GM21390 (cell line): ENCODE results near the gene AFAP1.

Experiments used
- ATAC-seq: cut with Tn5 transposase; IDR thresholded peaks from one replicate; pipeline ENCODE4 v1.9.1; 2021; ENCODE audit not compliant: unreplicated experiment

AFAP1 gene

GRCh38 chr4:7759216-7759615 is 180.4 kb downstream of the AFAP1 start:
- ATAC-seq = no peak

DNA sequence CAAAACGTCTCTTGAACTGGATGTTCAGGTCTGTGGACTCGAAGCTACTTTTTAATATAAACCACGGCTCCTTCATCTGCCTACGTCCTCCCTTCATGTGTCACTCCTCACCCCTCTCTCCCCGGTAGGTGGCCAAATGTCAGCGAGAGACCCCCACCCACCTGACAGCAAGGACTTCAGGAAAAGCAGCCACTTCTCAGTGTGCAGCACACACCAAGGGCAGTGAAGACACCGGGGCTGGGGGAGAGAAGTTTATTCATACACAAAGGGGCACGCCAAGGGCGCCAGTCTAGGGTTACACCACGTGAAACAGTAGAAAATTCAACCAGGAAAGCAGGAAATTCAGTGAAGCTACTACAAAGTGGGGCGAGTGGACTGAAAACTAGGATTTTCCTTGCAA is 181.2 kb downstream of the AFAP1 start:
- ATAC-seq = no peak

DNA sequence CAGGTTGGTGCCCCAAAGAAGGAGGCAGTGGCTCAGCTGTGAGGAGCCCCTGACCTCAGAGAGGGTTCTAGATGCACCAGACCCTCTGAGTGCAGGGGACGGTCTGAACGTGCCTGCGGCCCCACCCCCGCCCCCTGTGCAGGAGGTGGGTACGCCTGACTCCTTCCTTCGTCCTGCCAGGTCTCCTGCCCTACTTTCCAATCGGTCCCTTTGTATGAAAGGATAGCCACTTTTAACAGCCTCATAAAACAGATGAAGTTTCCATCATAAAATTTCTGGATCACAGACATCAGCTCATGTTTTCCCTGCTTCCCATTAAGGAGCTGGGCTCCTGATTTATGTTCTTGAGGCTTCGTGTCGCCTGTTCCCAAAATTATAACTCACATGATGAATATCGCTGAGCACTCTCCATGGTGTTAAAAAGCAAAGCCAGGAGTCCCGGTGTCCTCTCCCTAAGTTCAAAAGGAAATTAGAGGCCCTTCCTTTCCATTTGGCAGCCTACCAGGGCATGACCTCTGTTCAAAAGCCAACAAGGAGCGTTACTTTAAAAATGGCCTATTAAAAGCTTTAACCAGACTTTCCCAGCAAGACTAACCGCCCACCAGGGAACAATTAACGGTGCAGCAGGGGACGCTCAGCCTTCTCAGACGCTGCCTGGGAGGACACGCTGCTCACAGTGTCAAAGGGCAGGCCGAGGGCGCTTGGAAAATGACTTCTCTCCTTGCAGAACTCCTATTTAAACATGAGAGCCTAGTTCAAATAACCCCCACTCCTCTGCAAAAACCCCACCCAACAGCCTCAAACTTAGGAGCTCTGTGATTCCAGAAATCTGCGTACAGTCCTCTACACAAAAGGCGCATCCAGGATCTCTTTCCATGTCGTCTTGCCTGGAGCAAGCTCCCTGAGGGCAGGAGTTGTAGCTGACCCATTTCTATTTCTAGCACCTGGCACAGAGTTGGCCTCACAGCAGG is 181.9 kb downstream of the AFAP1 start:
- no peak for ATAC-seq

DNA sequence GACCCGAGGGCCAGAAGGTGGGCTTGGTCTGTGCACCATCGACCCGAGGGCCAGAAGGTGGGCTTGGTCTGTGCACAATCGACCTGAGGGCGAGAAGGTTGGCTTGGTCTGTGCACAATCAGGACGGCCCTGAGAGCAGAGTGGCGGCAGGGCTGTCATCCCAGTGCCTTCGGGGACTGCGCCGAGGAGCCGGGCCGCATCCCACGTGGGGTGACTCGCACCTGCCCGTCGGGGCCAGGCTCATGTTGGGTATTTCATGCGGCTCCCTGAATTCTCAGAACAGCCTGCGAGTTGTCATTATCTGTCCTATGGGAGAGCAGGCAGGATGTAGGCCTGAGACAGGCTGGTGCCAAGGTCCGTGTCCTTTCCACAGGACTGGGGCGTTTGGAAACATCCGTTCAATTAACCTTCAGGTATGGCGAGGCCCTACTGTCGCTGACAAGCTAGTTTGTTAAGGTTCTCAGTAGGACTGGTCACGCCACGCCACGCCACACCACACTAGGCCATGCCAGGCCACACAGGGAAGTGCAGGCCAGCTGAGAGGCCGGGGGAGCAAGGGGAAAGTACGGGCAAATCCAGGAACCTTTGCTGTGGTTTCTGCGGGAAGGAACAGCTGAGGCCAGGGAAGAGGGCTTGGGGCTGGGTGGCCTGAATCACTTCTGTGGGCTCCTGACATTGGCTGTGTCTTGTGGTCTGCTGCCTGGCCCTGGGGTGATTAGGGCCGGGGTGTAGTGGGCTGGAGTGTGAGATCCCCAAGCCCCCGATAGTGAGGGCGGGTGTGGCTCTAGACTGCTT is 182.9 kb downstream of the AFAP1 start:
- no peak for ATAC-seq

DNA sequence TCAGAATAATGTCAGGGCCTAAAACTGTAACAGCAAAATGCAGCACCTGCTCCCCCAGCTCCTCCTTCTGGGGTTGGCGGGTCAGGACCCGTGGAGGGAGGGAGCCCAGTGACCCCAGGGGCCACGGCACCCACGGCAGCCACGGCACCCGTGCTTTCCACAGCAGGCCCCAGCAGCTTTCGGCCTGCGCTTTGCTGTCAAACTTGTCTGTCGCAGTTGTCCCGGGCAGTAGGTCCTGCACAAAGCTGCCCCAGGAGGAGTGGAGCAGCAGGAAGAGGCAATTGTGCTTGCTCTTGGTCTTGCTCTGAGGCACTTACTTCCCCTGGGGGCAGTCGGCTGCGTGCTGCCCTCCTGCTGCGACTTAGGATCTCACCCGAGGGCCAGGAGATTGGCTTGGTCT is 183.6 kb downstream of the AFAP1 start:
- no peak for ATAC-seq

- no peak for ATAC-seq
These were observed 184.1 kb downstream of the AFAP1 start for GRCh38 chr4:7755561-7755960.

DNA sequence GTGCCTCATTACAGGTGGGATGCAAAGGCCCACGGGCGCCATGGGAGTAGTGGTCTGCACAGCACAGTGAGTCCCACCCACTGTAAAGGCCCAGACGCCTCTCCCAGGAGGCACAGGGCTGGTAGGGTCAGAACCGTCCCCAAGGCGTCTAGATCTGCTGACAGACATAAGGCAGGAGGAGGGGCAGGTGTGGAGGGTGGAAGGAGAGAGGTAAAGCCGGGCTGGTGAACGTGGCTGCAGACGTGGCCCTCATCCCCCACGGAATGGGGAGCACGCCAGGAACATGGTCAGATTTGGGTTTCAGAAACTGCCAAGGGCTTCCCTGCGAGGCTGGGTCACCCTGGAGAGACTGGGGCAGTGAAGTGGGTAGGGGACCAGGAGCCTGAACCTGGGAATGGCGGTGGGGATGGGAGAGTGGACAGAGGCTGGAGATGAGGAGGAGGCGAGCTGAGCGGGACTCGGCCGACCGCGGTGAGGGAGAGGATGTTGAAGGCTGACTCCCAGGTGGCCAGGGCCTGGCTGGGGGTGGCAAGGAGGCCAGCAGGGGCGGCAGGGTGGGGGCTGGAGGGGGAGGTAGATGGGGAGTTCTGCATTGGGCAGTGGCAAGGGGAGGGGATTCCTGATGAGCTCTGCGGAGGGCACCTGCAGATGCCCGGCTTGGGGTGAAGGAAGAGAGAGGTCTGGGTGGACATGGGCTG is 184.9 kb downstream of the AFAP1 start:
- no peak for ATAC-seq

DNA sequence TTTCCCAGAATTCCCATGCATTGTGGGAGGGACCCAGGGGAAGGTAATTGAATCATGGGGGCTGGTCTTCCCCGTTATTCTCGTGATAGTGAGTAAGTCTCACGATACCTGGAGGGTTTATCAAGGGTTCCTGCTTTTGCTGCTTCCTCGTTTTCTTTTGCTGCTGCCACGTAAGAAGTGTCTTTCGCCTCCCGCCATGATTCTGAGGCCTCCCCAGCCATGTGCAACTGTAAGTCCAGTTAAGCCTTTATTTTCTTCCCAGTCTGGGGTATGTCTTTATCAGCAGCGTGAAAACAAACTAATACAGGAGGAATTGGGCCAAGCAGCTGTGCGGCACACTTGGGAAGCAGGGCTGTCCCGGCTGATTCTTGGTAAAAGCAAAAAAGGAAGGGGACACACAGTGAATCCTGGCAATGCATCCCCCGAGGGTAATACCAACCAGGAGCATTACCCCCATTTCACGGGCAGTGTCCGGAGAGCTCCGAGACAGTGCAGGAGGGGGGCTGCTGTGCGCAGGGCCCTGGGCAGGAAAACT is 185.7 kb downstream of the AFAP1 start:
- no peak for ATAC-seq

- no peak for ATAC-seq
These were observed 186.4 kb downstream of the AFAP1 start for GRCh38 chr4:7753271-7753670.

DNA sequence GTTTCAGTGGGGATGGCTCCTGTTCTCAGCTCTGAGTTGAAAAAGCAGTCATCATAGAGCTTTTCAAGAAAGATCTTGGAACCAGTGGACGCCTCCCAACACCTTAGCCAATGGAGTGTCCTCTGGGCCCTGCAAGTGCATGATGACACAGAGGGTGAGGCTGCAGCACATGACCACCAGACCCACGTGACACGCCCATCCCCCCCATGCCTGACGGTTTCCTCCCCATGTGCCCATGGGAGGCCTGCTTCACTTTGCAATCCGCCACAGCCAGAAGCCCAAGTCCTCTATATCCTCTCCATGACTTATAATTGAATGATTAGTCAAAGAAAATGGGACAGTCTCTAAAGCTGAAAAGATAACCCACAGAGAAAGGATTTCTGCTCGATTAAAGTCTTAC is 187.0 kb downstream of the AFAP1 start:
- no peak for ATAC-seq

DNA sequence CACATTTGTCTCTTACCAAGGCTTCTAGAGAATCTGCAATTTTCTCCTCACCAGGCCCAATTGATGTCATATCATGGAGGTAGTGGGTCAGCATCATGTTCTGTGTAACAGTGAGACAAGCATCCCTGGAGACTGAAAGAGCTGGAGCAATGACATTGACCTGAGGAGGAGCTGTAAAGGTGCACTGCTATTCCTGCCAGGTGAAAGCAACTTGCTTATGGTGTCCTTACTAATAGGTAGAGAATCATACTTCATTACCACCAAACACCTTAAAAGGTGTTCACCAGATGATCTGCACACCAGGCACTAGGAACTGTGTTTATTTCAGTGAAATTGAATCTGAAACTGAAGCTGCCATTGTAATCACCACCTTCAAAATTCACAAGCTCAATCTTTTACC is 188.7 kb downstream of the AFAP1 start:
- no peak for ATAC-seq

GRCh38 chr4:7750523-7750922 is 189.1 kb downstream of the AFAP1 start:
- ATAC-seq = no peak

DNA sequence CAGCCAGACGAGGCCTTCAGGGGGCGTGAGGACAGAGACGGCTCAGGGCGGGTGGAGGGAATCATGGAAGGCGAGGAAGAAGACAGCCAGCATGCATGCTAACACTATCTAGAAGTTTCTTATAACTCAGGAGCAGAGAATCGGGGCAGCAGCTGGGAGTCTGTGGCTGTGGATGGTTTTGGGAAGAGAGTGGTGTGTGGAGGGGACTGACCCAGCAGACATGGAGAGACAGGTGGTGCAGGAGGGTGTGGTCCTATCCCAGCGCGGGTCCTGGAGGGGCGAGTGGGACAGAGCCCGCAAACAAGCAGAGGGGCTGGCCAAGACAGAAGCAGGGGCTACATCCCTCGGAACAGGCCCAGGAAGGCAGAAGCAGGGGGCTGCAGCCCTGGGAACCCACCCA is 192.1 kb downstream of the AFAP1 start:
- no peak for ATAC-seq

GRCh38 chr4:7747062-7747385 is 192.6 kb downstream of the AFAP1 start:
- no peak for ATAC-seq

DNA sequence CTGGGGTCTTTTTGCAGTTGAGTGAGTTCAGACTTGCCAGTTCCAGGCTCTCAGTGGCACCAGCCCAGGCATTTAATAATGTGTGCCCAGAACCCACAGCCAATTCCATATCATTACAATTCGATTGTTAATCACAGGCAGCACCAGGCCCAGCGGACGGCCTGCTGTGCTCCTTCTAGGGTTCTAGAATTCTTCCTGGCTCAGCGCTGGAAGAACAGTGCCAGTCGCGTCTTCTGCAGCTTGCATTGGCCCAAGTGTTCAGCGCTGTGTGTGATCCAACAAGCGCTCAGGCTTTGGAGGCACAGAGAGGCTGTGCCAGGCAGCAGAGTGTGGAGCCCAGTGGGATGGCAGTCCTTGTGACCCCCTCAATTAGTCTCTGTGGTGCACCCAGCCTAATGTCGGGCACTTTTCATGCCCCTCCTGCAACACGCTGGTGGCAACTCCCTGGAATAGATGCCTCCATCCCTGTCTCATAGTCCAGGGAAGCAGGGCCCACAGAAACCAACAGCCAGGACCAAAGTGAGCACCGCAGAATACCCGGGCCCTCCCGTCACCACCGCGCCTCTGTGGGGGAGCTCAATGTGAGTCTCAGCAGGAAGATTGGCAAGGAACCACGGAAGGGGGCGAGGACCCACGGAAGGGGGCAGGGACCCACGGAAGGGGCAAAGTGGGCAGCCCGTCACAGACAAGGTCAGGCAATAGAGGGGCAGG is 193.2 kb downstream of the AFAP1 start:
- no peak for ATAC-seq

GRCh38 chr4:7745301-7745885 is 194.3 kb downstream of the AFAP1 start:
- ATAC-seq = no peak

DNA sequence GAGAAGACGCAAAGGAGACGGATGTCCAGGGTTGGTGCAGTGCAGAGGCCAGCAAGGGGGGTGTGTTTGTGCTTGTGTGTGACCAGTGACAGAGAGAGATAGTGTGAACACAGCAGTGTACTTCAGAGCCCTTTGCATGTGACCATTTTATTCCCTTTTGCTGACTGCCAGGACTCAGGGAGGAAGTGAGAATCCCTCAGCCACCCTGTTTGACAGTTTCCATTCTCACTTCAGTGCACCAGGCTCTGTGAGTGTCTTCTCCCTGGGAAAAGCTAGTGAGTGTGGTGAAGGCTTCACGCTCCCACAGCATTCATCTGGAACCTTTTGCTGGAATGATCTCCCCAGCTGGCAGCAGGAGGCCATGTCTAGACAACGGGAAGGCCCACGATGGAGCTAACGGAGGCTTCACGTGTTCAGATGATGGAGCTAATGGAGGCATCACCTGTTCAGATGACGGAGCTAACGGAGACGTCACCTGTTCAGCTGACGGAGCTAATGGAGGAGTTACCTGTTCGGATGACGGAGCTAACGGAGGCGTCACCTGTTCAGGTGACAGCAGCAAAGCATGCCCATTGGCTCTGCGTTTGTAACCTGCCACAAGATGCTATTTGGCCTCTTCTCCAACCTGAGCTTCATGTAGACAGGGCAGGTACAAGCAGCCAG is 195.4 kb downstream of the AFAP1 start:
- no peak for ATAC-seq

DNA sequence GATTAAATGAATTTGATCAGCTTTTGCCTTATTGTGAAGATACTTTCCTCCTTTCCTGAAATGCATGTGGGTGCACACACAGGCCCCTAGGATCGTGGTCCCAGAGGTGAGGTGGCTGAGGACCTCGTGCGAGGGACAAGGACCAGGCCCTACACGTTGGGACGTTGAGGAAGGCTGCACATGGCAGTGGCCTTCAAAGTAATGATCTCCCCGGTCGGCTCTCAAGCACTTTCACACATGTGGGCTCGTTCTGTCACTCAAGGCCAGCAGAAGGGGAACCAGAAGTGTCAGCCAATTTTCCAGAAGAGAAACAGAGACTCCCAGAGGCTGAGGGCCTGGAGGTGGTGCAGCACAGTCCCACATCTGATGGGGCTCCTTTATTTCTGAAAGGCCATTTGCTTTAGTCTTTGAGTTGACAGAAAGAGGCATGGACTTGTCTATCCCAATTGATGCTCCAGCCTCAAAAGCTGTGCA is 196.8 kb downstream of the AFAP1 start:
- no peak for ATAC-seq

DNA sequence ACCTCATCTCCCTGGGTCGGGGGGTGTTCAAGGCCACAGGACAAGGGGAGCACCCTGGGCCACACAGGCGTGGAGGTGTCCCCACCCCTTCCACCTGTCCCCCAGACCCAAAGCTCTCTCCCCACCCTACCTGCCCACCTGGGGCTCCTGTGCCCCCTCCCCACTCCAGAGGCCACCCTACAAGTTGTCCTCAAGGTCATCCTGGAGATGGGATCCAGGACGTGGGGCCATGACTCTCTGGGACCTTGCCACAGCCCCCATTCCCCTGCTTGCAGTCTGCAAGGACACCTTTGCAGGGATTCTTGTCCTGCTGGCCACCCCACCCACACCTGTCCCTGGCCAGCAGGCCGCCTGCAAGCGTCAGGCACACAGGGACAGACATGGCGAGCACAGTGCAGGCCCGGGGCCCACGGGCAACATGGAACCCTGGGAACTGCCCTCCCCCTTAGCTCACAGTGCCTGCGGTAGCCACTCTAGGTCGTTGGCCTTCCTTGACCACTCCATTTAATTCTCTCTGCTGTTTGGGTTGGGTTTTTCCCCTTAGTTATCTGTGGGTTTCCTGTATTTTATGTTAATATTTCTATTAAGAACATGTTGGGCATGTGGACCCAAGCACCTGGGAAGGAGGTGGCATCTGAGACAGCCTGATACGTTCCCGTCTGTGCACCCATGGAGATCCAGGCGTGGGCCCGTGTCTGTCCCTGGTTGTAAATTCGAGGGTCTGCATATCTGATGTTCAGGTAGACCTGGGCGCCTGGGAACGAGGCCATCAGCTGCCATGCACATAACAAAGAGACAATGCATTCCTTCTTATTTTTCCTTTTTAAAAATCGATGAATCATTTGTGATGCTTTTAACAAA is 197.5 kb downstream of the AFAP1 start:
- ATAC-seq = no peak
